Stimulated activated CD8-positive, alpha-beta memory T cell treated with anti-CD3 and anti-CD28 coated beads, Interleukin-12 subunit alpha, Interleukin-12 subunit beta, amount 100 ng/mL, for 24 hours (primary cell): ENCODE measurements around the gene FBLN2.

Experiments used
- DNase-seq: peaks from one replicate; pipeline ENCODE4 v3.0.0-alpha.2; 2020; ENCODE audit errors: extremely low read depth

FBLN2 gene

DNA sequence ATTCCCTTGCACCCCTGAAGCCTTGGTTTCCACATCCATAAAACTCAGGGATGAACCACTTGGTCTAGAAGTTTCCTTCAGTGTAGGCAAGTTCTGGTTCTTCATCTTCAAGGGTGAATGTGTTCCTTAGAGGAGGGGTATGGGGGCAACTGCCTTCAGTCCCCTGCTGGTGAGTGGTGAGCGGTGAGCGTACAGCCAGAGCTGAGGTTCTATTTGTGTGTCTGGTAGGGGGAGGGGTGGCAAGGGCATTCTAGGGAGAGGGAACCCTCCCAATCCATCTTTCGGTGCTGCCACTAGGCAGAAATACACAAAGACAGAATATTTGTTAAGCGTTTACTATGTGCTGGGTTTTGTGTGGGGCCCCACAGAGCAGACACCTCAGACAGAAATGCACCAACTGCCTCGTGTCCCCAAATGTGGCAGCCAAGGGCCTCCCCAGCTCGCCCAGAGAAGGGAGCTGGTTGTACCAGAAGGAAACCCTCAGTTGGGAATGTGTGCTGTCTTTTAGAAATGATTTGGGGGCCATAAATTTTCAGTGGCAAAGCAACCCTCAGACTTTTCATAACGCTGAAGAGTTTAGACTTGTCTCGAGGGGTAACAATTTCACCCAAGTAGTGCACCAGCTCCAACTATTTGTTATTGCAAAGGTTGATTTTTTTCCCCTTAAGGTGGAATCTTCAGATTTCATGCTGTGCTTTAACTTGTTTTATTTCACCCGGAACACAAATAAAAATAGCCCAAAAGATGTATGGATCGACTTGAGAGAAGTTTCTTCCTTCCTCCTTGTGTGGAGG lies 137.6 kb downstream of the FBLN2 start:
- no peak for DNase-seq

- no peak for DNase-seq
Measured at GRCh38 chr3:13687517-13687943, 138.6 kb downstream of the FBLN2 start.
